Effector memory CD4-positive, alpha-beta T cell (primary cell): ENCODE data around the gene CYP46A1.

Source experiments
- DNase-seq, 3 donors: peaks; one replicate each; pipeline ENCODE4 v3.0.0-alpha.2; 2020
- H3K27ac ChIP-seq: 2 replicates; pipeline ENCODE4 v1.7.0; 2013; ENCODE audit warnings: mild to moderate bottlenecking, low read length, moderate library complexity; ENCODE audit not compliant: insufficient read depth, poor library complexity, severe bottlenecking
- H3K27me3 ChIP-seq: replicated peaks from 2 replicates; pipeline ENCODE4 v1.7.0; 2013; ENCODE audit warnings: mild to moderate bottlenecking, low read length; ENCODE audit not compliant: insufficient read depth, control insufficient read depth, poor library complexity, severe bottlenecking
- H3K36me3 ChIP-seq: 2 replicates; pipeline ENCODE4 v1.7.0; 2013; ENCODE audit warnings: mild to moderate bottlenecking, low read length, moderate library complexity; ENCODE audit not compliant: control insufficient read depth, insufficient read depth
- H3K4me1 ChIP-seq: 2 replicates; pipeline ENCODE4 v1.7.0; 2013; ENCODE audit warnings: low read length, mild to moderate bottlenecking; ENCODE audit not compliant: control insufficient read depth, insufficient read depth, poor library complexity, severe bottlenecking
- H3K4me3 ChIP-seq: 2 replicates; pipeline ENCODE4 v1.7.0; 2013; ENCODE audit warnings: low read length, low read depth, mild to moderate bottlenecking; ENCODE audit not compliant: insufficient read depth, poor library complexity, severe bottlenecking
- H3K9me3 ChIP-seq: 2 replicates; pipeline ENCODE4 v1.7.0; 2013; ENCODE audit warnings: mild to moderate bottlenecking, low read length, moderate library complexity; ENCODE audit not compliant: control insufficient read depth

The CYP46A1 gene

DNA sequence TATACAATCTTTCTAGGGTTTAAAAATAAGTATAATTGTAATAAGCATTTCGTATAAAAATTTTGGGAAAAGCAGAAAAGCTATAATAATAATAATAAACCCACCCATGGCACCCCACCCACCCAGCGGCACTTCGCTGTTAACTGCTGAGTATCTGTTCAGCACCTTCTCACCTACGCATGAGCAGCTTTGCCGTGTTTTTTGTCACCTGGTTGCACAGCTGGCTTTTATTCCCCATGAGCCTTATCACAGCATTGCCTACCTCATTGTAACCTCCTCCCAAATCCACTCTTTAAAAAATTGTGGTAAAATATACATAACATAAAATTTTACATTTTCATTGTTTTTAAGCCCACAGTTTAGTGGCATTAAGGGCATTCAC is 34.7 kb downstream of the CYP46A1 start:
- H3K4me1 ChIP-seq = no peaks in the 10 kb centered on the region
- H3K9me3 ChIP-seq = no peaks in the 10 kb centered on the region
- H3K4me3 ChIP-seq = no peak overlapping the region
- no peak for DNase-seq
- no peaks in the 10 kb centered on the region for H3K36me3 ChIP-seq
- no peaks in the 10 kb centered on the region for H3K27me3 ChIP-seq
- no peak overlapping the region for H3K27ac ChIP-seq

DNA sequence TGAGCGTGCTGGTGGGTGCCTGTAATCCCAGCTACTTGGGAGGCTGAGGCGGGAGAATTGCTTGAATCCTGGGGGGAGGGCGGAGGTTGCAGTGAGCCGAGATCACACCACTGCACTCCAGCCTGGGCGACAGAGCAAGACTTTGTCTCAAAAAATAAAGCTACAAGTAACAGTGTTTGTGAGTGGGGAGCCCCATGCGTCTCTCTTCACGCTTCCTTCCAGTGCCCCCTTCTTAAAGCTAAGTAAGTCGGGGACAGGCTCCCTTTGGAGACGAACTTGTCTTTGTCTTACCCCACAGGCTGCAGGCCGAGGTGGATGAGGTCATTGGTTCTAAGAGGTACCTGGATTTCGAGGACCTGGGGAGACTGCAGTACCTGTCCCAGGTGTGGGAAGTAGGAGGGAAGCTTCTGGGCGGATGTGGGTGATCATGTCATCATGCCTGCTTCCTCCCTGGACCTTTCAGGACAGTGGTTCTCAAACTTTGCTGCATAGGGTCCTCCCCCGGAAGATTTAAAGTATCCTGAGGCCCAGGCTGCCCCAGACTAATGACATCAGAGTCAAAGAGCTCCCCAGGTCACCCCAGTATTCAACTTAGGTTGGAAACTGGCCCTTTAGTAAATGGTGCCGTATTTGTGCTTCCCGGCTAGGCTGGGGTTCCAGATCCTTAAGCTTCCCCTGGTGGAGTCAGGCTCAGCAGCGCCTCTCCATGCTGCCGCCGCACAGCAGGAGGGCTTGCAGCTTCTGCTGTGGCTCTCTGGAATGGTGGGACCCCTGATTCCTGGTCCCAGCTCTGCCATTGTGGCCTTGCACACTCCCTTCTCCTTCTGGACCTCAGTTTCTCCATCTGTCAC is 37.1 kb downstream of the CYP46A1 start:
- Histone ChIP-seq H3K27ac (no peak overlapping the region), H3K4me3 (no peak overlapping the region), H3K36me3 (no peaks in the 10 kb centered on the region), H3K27me3 (no peaks in the 10 kb centered on the region), H3K4me1 (no peaks in the 10 kb centered on the region), H3K9me3 (no peaks in the 10 kb centered on the region)
- DNase-seq = no peak

DNA sequence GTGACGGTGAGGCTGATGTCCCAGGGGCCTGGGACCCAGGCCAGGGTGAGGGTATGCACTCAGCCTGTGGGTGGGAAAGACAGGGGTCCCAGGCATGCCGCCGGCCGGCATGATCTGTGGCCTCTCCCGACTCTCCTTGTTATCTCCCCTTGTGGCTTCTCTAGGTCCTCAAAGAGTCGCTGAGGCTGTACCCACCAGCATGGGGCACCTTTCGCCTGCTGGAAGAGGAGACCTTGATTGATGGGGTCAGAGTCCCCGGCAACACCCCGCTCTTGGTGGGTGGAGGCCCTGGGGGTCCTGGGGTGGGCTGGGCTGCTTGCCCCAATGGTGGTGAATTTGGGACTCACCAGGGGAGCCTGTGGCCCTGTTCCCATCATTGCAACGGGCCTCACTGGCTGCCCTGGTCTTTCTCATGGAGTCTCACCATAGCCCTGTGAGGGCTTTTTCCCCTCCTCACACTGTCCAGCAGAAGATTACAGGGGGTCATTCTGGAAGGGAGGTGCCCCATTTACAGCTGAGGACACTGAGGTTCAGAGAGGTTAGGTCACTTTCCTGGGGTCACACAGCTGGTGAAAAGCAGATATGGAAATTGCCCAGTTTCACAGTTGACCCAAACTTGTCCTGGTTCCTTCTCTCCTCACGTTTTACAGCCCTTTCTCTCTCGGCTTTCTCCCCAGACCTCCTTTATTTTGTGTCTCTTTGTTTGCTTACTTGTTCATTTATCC is 37.9 kb downstream of the CYP46A1 start:
- Histone ChIP-seq H3K4me1 (no peaks in the 10 kb centered on the region), H3K27me3 (no peaks in the 10 kb centered on the region), H3K9me3 (no peaks in the 10 kb centered on the region), H3K4me3 (no peak overlapping the region), H3K27ac (no peak overlapping the region), H3K36me3 (no peaks in the 10 kb centered on the region)
- no peak for DNase-seq

DNA sequence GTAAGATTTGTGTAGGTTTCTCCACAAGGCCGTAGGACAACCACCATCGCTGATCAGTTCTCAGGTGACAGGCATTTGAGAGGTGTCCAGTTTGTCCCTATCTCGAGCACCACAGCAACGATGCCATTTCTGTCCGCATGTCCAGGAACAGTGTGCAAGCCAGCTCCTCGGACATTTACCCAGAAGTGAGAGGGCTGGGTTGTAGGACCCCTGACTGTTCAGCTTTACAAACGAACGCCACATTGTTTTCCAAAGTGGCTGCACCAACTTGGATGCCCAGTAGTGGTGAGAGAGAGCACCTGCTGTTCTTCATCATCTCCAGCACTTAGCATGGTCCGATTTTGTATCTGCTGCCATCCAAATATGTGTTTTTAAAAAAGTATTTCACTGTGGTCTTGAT is 38.6 kb downstream of the CYP46A1 start:
- Histone ChIP-seq H3K4me1 (no peaks in the 10 kb centered on the region), H3K27ac (no peak overlapping the region), H3K27me3 (no peaks in the 10 kb centered on the region), H3K36me3 (no peaks in the 10 kb centered on the region), H3K4me3 (no peak overlapping the region), H3K9me3 (no peaks in the 10 kb centered on the region)
- no peak for DNase-seq

DNA sequence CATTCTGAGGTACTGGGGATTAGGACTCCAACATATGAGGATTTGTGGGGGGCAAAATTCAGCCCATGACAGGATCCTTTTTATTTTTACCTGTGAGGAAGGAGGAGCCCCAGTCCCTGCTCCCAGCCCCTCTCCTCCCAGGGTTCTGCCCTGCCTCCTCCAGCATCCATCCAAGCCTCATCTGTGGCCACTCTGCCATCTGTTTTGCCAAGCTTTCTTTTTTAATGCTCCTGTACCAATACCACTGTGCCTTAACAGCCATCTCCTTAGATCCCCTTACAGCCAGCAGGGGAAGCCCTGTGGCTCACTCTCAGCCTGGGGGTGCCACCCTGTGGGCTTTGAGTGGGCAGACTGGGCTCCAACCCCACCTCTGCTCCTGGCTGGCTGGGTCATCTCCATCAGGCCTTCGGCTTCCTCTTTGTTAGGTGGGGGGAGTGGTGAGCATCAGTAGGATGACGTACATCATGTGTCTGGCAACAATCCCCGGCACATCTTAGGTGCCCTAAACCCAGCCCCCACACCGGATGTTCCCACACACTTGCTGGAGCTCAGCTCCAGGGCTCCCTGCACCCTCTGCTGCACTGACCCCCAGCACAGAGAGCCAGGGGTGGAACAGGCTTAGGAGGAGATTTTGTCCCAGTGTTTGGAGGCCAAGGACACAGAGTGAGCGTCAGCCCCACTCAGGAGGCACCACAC is 40.2 kb downstream of the CYP46A1 start:
- no peaks in the 10 kb centered on the region for H3K9me3 ChIP-seq
- H3K4me3 ChIP-seq = no peak overlapping the region
- no peak for DNase-seq
- no peaks in the 10 kb centered on the region for H3K4me1 ChIP-seq
- H3K27me3 ChIP-seq = no peaks in the 10 kb centered on the region
- no peaks in the 10 kb centered on the region for H3K36me3 ChIP-seq
- H3K27ac ChIP-seq = no peak overlapping the region

DNA sequence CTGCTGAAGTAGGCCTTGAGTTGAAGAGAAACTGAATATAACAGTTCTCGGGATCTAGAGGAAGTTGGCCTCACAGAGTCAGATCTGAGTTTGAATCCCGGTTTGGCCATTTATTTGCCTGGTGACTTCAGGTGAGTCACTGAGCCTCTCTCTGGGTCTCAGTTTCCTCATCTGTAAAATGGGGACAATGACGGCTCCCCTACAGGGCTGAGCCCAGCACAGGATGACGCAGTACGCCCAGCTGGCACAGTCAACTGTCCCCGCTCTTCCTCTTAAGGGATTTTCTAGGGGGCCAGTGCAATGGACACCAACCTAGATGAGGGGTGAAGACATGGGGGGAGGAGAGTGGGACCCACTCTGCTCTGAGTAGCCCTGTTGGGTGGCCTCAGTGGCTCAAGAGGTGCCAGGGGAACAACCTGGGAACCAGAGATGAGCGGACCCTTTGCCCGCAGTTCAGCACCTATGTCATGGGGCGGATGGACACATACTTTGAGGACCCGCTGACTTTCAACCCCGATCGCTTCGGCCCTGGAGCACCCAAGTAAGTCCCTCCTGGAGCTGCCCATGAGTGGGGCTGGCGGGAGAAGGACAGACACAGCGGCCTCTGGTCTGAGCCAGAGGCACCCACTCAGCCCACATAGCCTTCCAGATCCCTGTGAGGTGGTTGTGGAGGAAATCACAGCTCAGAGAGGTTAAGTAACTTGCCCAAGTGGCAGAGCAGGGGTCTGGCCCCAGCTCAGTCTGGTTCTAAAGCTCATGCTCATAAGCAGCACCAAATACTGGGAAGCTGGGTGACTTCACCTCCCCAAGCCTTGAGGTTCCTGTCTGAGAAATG is 41.1 kb downstream of the CYP46A1 start:
- Histone ChIP-seq H3K4me1 (no peaks in the 10 kb centered on the region), H3K36me3 (no peaks in the 10 kb centered on the region), H3K27ac (no peak overlapping the region), H3K9me3 (no peaks in the 10 kb centered on the region), H3K4me3 (no peak overlapping the region), H3K27me3 (no peaks in the 10 kb centered on the region)
- DNase-seq = no peak

DNA sequence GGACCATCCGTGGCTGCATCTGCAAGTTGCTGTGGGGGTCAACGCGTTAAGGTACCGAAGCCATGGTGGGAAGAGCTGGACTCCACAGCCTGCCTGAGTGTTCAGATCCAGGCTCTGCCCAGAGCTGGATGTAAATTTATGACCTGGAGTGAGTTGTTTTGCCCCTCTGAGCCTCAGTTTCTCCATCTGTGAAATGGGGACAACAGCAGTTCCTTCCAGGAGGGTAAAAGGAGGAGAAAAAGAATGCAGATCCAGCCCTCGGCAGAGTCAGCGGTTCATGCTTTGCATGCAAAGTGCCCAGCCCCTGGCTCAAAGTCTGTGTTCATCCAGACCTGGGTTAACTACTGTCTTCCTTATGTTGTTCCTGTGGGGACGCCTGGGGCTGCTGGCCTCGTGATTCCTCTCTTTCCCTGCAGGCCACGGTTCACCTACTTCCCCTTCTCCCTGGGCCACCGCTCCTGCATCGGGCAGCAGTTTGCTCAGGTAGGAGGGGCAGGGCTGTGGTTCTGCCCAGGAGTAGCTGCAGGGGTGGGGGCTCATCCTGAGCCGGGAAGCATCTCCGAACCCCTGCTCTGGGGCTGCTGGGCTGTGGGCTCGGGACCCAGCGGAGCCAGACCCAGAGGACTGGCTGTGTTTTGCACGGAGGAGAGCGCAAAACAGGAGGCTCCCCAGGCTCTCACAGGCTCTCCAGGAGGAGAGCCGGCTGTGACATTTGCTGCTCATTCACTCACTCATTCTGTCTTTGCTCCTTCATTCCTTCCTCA is 41.9 kb downstream of the CYP46A1 start:
- Histone ChIP-seq H3K4me3 (no peak overlapping the region), H3K9me3 (no peaks in the 10 kb centered on the region), H3K27ac (no peak overlapping the region), H3K27me3 (peaks cover 4% of the 10 kb centered on the region), H3K36me3 (no peaks in the 10 kb centered on the region), H3K4me1 (no peaks in the 10 kb centered on the region)
- DNase-seq = no peak

DNA sequence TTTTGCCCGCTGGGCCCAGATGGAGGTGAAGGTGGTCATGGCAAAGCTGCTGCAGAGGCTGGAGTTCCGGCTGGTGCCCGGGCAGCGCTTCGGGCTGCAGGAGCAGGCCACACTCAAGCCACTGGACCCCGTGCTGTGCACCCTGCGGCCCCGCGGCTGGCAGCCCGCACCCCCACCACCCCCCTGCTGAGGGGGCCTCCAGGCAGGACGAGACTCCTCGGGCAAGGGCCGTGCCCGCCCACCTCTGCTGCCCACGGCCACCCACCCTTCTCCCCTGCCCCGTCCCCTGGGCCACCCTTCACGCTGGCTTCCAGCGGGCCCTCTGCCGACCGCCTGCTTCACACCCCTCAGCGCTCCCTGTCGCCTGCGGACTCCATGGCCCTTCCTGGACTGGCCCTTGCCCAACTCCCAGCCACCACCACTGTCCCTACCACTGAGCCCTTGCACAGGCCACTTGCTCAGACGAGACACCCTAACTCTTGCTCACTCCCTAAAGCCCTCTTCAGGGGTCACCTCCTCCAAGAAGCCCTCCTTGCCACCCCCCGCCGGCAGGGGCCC is 42.5 kb downstream of the CYP46A1 start:
- no peak overlapping the region for H3K4me3 ChIP-seq
- peaks cover 4% of the 10 kb centered on the region for H3K27me3 ChIP-seq
- no peak for DNase-seq
- H3K36me3 ChIP-seq = no peaks in the 10 kb centered on the region
- no peaks in the 10 kb centered on the region for H3K4me1 ChIP-seq
- no peaks in the 10 kb centered on the region for H3K9me3 ChIP-seq
- H3K27ac ChIP-seq = no peak overlapping the region
